ENCODE results near the gene ASTL.

ASTL gene

DNA sequence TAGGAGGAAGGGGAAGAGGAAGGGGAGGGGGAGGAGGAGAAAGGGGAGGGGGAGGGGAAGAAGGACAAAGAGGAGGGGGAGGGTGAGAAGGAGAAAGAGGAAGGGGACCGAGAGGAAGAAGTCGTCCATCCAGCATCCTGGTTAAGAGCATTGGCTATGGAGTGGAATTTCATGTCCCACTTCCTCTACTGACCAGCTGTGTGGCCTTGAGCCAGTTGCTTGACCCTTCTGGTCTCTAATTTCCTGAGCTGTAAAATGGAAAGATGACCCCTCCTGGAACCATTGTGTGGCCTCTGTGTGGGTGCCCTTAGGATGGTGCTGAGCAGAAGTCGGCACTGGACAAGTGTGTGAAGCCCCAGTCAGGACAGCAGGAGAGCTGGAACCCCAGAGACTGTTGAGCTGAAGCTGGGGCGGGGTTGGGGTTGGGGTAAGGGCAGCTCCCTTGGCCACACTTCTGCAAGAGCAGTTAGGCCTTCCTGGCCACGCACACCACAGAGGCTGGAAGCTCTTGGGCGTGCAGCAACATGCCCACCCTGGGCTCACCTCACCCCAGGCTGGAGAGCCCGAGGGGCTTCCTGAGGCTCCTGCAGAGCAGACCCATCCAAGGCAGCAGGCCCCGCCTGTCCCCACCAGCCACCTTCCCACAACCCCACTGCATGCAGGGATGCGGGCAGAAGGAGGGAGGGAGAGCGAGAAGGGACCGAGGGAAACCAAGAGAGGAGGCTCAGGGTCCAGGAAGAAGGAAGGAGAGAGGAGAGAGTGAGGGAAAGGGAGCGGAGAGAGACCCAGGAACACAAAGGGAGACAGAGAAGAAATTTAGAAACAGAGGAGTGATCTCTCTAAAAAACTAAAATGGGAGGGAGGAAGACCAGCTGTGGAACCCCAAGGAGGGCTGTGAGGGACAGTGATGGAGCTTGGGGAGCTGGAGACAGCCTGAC is 38.2 kb downstream of the ASTL start:
- TF ChIP-seq, protein P1, sequence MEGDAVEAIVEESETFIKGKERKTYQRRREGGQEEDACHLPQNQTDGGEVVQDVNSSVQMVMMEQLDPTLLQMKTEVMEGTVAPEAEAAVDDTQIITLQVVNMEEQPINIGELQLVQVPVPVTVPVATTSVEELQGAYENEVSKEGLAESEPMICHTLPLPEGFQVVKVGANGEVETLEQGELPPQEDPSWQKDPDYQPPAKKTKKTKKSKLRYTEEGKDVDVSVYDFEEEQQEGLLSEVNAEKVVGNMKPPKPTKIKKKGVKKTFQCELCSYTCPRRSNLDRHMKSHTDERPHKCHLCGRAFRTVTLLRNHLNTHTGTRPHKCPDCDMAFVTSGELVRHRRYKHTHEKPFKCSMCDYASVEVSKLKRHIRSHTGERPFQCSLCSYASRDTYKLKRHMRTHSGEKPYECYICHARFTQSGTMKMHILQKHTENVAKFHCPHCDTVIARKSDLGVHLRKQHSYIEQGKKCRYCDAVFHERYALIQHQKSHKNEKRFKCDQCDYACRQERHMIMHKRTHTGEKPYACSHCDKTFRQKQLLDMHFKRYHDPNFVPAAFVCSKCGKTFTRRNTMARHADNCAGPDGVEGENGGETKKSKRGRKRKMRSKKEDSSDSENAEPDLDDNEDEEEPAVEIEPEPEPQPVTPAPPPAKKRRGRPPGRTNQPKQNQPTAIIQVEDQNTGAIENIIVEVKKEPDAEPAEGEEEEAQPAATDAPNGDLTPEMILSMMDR (IDR thresholded peaks at IDR 0.05; ENCODE audit: low read depth, low read length, missing control alignments): no peak
- H3K4me3 ChIP-seq (replicated peaks; ENCODE audit: low read depth, low read length): no peak overlapping the region
- DNase-seq (ENCODE audit: extremely low read depth, low read depth): no peak

DNA sequence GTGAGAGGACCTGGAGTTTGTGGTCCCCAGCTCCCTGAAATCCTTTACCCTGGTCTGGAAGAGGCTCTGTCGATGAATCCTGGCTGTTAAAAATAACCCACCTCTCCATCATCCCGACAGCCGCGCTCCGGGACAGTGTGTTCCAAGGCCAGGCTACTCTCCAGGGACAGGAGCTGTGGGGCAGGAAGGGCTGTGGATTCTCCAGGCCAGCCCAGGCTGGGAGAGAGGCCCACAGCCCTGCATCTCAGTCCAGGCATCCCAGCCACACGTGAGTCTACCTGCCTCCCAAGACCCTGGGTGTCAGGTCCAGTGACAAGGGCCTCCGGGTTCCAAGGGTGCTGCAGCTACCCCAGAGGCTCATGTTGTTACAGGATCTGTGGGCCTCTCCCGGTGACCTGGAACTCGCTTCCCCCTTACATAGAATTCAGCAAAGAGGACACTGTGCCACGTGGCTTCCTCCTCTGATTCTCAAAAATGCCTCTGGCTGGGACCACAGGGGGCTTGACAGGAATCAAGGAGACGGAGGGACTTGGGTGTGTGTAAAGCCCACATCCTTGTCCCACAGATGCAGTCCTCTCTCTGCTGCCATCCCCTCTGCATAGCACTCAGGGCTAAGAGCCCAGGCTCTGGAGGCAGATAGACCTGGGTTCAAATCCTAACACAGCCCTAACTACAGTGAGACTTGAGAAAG is 39.3 kb downstream of the ASTL start:
- TF ChIP-seq, protein P1 (IDR thresholded peaks at IDR 0.05; ENCODE audit: low read depth, low read length, missing control alignments): no peak
- no peak overlapping the region for H3K4me3 ChIP-seq (replicated peaks; ENCODE audit: low read depth, low read length)
- DNase-seq (ENCODE audit: extremely low read depth, low read depth): no peak

DNA sequence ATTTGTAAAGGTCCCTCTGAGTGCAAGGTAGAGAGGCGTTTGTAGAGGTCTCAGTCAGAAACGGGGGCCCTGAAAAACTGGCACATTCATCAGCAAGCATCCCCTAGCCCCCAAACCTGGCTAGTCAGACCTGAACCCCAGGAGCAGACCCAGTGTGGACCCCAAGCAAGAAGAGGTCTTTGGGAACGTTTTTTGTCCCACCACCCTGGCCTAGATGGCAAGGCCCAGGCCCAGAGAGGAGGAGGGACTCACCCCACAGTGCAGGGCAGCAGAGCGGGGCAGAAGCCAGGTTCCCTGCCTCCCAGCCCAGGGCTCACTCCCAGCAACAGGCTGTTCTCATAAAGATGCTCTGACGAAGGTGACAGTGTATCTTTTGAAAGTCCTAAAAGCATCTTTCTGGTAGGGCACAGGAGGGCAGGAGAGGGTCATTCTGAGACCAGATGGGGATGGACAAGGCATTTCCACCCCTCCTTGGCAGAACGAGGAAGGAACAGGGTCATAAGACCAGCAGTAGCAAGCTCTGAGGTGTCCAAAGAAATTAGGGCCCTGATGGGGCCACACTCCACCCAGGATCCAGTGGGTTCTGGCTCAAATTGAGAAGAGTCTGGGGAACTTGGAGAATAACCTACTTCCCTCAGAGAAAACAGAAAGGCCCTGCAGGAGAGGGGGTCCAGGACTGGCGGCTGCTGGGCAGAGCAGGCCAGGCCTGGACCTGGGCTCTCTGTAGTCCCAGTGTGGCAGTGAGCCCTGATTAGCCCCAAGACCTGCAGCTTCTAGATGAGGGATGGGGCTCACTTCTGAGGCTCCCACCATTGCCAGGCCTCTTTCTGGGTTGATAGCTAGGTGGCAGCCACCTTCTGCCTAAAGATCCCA is 40.1 kb downstream of the ASTL start:
- no peak overlapping the region for H3K4me3 ChIP-seq (replicated peaks; ENCODE audit: low read depth, low read length)
- TF ChIP-seq, protein P1 (IDR thresholded peaks at IDR 0.05; ENCODE audit: low read depth, low read length, missing control alignments): no peak
- DNase-seq (ENCODE audit: extremely low read depth, low read depth): no peak

DNA sequence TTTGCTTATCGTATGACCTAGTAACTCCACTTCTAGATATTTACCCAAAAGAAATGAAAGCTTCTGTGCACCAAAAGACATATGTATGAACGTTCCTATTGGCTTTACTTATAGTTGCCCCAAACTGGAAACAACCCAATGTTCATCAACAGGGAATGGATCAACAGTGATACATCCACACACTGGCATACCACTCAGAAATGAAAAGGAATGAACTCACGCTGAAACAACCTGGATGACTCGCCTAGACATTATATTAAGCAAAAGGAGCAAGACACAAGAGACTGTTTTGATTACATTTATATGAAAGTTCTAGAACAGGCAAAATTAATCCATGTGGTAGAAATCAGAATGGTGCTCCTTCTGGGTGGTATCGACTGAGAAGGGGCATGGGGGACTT is 40.9 kb downstream of the ASTL start:
- TF ChIP-seq, protein P1 (IDR thresholded peaks at IDR 0.05; ENCODE audit: low read depth, low read length, missing control alignments): no peak
- no peak overlapping the region for H3K4me3 ChIP-seq (replicated peaks; ENCODE audit: low read depth, low read length)
- DNase-seq (ENCODE audit: extremely low read depth, low read depth): no peak

DNA sequence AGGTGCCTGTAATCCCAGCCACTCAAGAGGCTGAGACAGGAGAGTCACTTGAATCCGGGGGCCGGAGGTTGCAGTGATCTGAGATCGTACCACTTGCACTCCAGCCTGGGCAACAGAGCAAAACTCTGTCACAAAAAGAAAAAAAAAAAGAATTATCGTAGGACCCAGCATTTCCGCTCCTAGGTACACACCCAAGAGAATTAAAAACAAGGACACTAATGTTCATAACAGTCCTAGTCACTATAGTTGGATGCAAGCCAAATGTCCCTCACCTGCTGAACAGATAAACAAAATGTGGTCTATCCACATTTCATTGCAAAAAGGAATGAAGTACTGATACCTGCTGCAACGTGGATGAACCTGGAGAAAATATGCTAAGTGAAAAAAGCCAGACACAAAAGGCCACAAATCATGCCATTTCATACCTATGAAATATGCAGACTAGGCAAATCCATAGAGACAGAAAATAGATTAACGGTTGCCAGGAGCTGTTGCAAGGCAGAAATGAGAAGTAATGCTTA is 43.1 kb downstream of the ASTL start:
- H3K4me3 ChIP-seq (replicated peaks; ENCODE audit: low read depth, low read length): no peak overlapping the region
- TF ChIP-seq, protein P1 (IDR thresholded peaks at IDR 0.05; ENCODE audit: low read depth, low read length, missing control alignments): no peak
- no peak for DNase-seq (ENCODE audit: extremely low read depth, low read depth)

DNA sequence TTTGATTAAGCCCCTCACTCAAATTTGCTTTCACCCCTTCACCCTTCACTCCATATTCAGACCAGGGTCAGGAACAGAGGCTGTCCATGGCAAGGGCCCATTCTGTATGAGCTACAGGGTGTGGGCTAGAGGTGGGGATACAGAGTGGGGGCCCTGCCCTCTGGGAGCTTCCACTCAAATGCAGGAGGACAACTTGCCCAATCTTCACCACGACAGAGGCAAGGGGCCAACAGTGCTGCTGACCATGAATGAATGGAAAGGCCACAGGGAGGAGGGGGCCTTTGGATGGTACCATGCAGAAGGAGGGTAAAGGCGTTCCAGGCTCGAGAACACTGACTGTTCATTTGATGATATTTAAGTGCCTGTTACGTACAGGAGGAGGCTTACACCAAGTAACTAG is 44.8 kb downstream of the ASTL start:
- TF ChIP-seq, protein P1 (IDR thresholded peaks at IDR 0.05; ENCODE audit: low read depth, low read length, missing control alignments): no peak
- no peak overlapping the region for H3K4me3 ChIP-seq (replicated peaks; ENCODE audit: low read depth, low read length)
- no peak for DNase-seq (ENCODE audit: extremely low read depth, low read depth)
